ENCODE data around the gene CD82.
"Not testable (repeated sequence)": the region's sequence is repeated elsewhere in the genome, so short reads cannot be mapped to it uniquely, and the experiment has no call there.

The CD82 gene

GRCh38 chr11:44628730-44629700 lies 63.6 kb downstream of the CD82 start:
- DNase-seq (ENCODE audit: low read depth in 2 of 3, low spot score in 2 of 3): no peak

- DNase-seq (ENCODE audit: low read depth in 2 of 3, low spot score in 2 of 3): no peak
Observed at GRCh38 chr11:44629732-44630345, 64.4 kb downstream of the CD82 start.

- DNase-seq (ENCODE audit: low read depth in 2 of 3, low spot score in 2 of 3): no peak
Observed at GRCh38 chr11:44630511-44631210, 65.2 kb downstream of the CD82 start.

GRCh38 chr11:44631831-44632230 lies 66.4 kb downstream of the CD82 start:
- DNase-seq (ENCODE audit: low read depth in 2 of 3, low spot score in 2 of 3): no peak

GRCh38 chr11:44632466-44633123 lies 67.1 kb downstream of the CD82 start:
- no peak for DNase-seq (ENCODE audit: low read depth in 2 of 3, low spot score in 2 of 3)

GRCh38 chr11:44633641-44634040 lies 68.2 kb downstream of the CD82 start:
- DNase-seq (ENCODE audit: low read depth in 2 of 3, low spot score in 2 of 3): no peak

GRCh38 chr11:44634401-44635281 lies 69.2 kb downstream of the CD82 start:
- no peak for DNase-seq (ENCODE audit: low read depth in 2 of 3, low spot score in 2 of 3)

GRCh38 chr11:44637487-44637886 lies 72.0 kb downstream of the CD82 start:
- DNase-seq (ENCODE audit: low read depth in 2 of 3, low spot score in 2 of 3): no peak

GRCh38 chr11:44638032-44638431 lies 72.6 kb downstream of the CD82 start:
- no peak for DNase-seq (ENCODE audit: low read depth in 2 of 3, low spot score in 2 of 3)

- DNase-seq (ENCODE audit: low read depth in 2 of 3, low spot score in 2 of 3): no peak
Observed at GRCh38 chr11:44643217-44643616, 77.8 kb downstream of the CD82 start.

GRCh38 chr11:44645827-44646226 lies 80.4 kb downstream of the CD82 start:
- no peak for DNase-seq (ENCODE audit: low read depth in 2 of 3, low spot score in 2 of 3)

- not testable (repeated sequence) for DNase-seq (ENCODE audit: low read depth in 2 of 3, low spot score in 2 of 3)
Observed at GRCh38 chr11:44647255-44647955, 81.9 kb downstream of the CD82 start.

GRCh38 chr11:44648109-44648508 lies 82.6 kb downstream of the CD82 start:
- DNase-seq (ENCODE audit: low read depth in 2 of 3, low spot score in 2 of 3): no peak

GRCh38 chr11:44651535-44652155 lies 86.2 kb downstream of the CD82 start:
- no peak for DNase-seq (ENCODE audit: low read depth in 2 of 3, low spot score in 2 of 3)

GRCh38 chr11:44652901-44653644 lies 87.6 kb downstream of the CD82 start:
- DNase-seq (ENCODE audit: low read depth in 2 of 3, low spot score in 2 of 3): no peak

GRCh38 chr11:44654057-44654456 lies 88.6 kb downstream of the CD82 start:
- DNase-seq (ENCODE audit: low read depth in 2 of 3, low spot score in 2 of 3): no peak

- no peak for DNase-seq (ENCODE audit: low read depth in 2 of 3, low spot score in 2 of 3)
Observed at GRCh38 chr11:44654596-44654995, 89.1 kb downstream of the CD82 start.

GRCh38 chr11:44657836-44658505 lies 92.5 kb downstream of the CD82 start:
- no peak for DNase-seq (ENCODE audit: low read depth in 2 of 3, low spot score in 2 of 3)
